Astrocyte (in vitro differentiated cells and primary cell): ENCODE results near the gene IMP4. TPM values are rescaled to one million over a fixed set of nuclear protein-coding genes. Genes with fewer than 3 reads are reported as not detected.

ENCODE experiments used
- DNase-seq: peaks from one replicate; pipeline ENCODE4 v3.0.0-alpha.2; 2010; ENCODE audit warnings: low read depth
- FAIRE-seq: peaks from 2 replicates; lab custom pipeline; 2011; peaks lifted over from hg19 to GRCh38; lab: Jason Lieb, UNC
- H2AFZ ChIP-seq: 2 replicates; pipeline ENCODE4 v1.6.0; 2012; ENCODE audit warnings: low read depth, low read length, inconsistent platforms
- H3K27ac ChIP-seq: 2 replicates; pipeline ENCODE4 v1.5.1; 2011; ENCODE audit warnings: low read depth, low read length, inconsistent platforms
- H3K27me3 ChIP-seq: 2 replicates; pipeline ENCODE4 v1.6.0; 2011; ENCODE audit warnings: low read length, inconsistent platforms; ENCODE audit not compliant: insufficient read depth
- H3K36me3 ChIP-seq: 2 replicates; pipeline ENCODE4 v1.5.1; 2011; ENCODE audit warnings: low read length, inconsistent platforms; ENCODE audit not compliant: insufficient read depth
- H3K4me1 ChIP-seq: 2 replicates; pipeline ENCODE4 v1.5.1; 2011; ENCODE audit warnings: low read length, inconsistent platforms; ENCODE audit not compliant: insufficient read depth
- H3K4me2 ChIP-seq: 2 replicates; pipeline ENCODE4 v1.6.0; 2012; ENCODE audit warnings: low read length, inconsistent platforms
- H3K4me3 ChIP-seq: 2 replicates; pipeline ENCODE4 v1.5.1; 2011; ENCODE audit warnings: low read depth, mild to moderate bottlenecking, low read length, inconsistent platforms; ENCODE audit not compliant: insufficient read depth
- H3K79me2 ChIP-seq: 2 replicates; pipeline ENCODE4 v1.6.0; 2012; ENCODE audit warnings: mild to moderate bottlenecking, low read length, inconsistent platforms; ENCODE audit not compliant: insufficient read depth
- H3K9ac ChIP-seq: 2 replicates; pipeline ENCODE4 v1.6.0; 2012; ENCODE audit warnings: mild to moderate bottlenecking, low read length, inconsistent platforms
- H3K9me3 ChIP-seq: 2 replicates; pipeline ENCODE4 v1.5.1; 2012; ENCODE audit warnings: low read depth, mild to moderate bottlenecking, low read length, inconsistent platforms; ENCODE audit not compliant: insufficient read depth
- H4K20me1 ChIP-seq: 2 replicates; pipeline ENCODE4 v1.6.0; 2012; ENCODE audit warnings: low read length, inconsistent platforms; ENCODE audit not compliant: insufficient read depth
- H3K27ac Mint-ChIP-seq: one replicate; pipeline ENCODE4 v1.8.0; 2021; ENCODE audit warnings: mild to moderate bottlenecking, mixed read lengths; ENCODE audit not compliant: unreplicated experiment
- H3K27me3 Mint-ChIP-seq: one replicate; pipeline ENCODE4 v1.8.0; 2021; ENCODE audit warnings: low read depth, mixed read lengths; ENCODE audit not compliant: unreplicated experiment
- H3K36me3 Mint-ChIP-seq: one replicate; pipeline ENCODE4 v1.8.0; 2021; ENCODE audit warnings: low read depth, mixed read lengths; ENCODE audit not compliant: unreplicated experiment
- H3K4me1 Mint-ChIP-seq: one replicate; pipeline ENCODE4 v1.8.0; 2021; ENCODE audit warnings: low read depth, mixed read lengths; ENCODE audit not compliant: unreplicated experiment
- H3K4me3 Mint-ChIP-seq: one replicate; pipeline ENCODE4 v1.8.0; 2021; ENCODE audit warnings: mild to moderate bottlenecking, moderate library complexity, mixed read lengths; ENCODE audit not compliant: unreplicated experiment
- H3K9me3 Mint-ChIP-seq: one replicate; pipeline ENCODE4 v1.8.0; 2021; ENCODE audit warnings: mild to moderate bottlenecking, mixed read lengths; ENCODE audit not compliant: unreplicated experiment
- CTCF ChIP-seq: IDR thresholded peaks from 2 replicates; pipeline ENCODE4 v1.5.1; 2011; ENCODE audit warnings: low read depth, mild to moderate bottlenecking, inconsistent platforms, low read length, moderate library complexity; ENCODE audit not compliant: insufficient read depth
- EZH2 ChIP-seq: IDR thresholded peaks from 2 replicates; pipeline ENCODE4 v1.6.1; 2012; ENCODE audit warnings: mild to moderate bottlenecking, low read length, inconsistent platforms; ENCODE audit not compliant: insufficient read depth
- total RNA-seq: library from RNA; stranded (reverse); gene quantifications from 2 replicates; pipeline ENCODE4 v1.2.1, GENCODE V29; 2021

Gene IMP4
- total RNA-seq, 1 donor from 2014 or later = 65.5 TPM

GRCh38 chr2:130375291-130376266, 32.9 kb downstream of the IMP4 start:
- Histone ChIP-seq H3K4me3 (no peak overlapping the region), H3K27me3 (no peaks in the 10 kb centered on the region), H3K4me1 (peaks cover 26% of the 10 kb centered on the region), H3K9ac (no peak overlapping the region), H4K20me1 (peaks cover 54% of the 10 kb centered on the region), H3K9me3 (no peaks in the 10 kb centered on the region), H3K4me2 (peak overlapping the region; percentile 71), H3K27ac (no peak overlapping the region), H3K36me3 (peaks cover 4% of the 10 kb centered on the region), H3K79me2 (peaks cover 71% of the 10 kb centered on the region), H2AFZ (no peak overlapping the region)
- Mint-ChIP-seq H3K36me3 (peaks cover 15% of the 10 kb centered on the region), H3K4me3 (peak overlapping the region; percentile 74), H3K27me3 (no peaks in the 10 kb centered on the region), H3K9me3 (no peaks in the 10 kb centered on the region), H3K27ac (no peak overlapping the region), H3K4me1 (peaks cover 26% of the 10 kb centered on the region)
- TF ChIP-seq CTCF (no peak), EZH2 (no peak)
- DNase-seq (no peak), FAIRE-seq (no peak)

DNA sequence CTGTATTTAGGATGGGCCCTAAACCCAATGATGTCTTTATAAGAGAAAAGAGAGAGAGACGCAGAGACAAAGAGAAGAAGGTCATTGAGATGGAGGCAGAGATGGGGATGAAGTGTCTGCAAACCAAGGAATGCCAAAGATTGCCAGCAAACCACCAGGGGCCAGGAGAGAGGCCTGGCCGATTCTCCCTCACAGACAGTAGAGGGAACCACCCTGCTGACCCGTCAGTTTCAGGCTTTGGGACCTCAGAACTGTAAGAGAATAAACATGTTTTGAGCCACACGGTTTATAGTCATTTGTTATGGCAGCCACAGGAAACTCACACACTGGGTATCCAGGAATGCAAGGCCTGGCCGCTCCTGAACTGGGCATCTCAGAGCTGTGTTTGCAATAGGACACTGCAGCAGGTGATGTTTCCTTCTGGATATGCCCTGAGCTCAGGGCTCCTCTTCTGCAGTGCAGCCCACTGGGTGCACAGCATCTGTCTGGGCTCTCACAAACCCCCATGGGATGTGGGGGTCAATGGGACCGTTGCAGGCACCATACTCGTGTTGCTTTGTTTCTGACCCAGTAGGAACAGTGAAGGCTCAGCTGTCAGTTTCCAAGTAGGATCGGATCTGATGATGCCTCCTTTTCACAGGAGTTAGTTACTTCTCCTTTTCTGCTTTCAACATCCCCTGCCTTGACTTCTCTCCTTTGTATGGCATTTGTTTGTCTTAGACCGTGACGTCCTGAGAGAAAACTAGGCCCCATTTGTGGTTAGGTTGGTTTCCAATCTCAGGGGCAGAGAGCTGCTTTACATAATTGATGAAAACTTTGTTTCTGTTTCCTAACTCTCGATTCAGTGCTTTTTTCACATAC, 34.0 kb downstream of the IMP4 start:
- DNase-seq (no peak), FAIRE-seq (no peak)
- Histone ChIP-seq H3K4me3 (no peak overlapping the region), H4K20me1 (peaks cover 64% of the 10 kb centered on the region), H3K4me2 (no peak overlapping the region), H3K9me3 (no peaks in the 10 kb centered on the region), H3K27ac (no peak overlapping the region), H3K9ac (no peak overlapping the region), H2AFZ (no peak overlapping the region), H3K27me3 (no peaks in the 10 kb centered on the region), H3K36me3 (peaks cover 4% of the 10 kb centered on the region), H3K4me1 (peaks cover 20% of the 10 kb centered on the region), H3K79me2 (peaks cover 74% of the 10 kb centered on the region)
- no peak for TF ChIP-seq EZH2
- TF ChIP-seq CTCF = no peak
- Mint-ChIP-seq H3K4me1 (peaks cover 25% of the 10 kb centered on the region), H3K27ac (no peak overlapping the region), H3K36me3 (peaks cover 8% of the 10 kb centered on the region), H3K27me3 (no peaks in the 10 kb centered on the region), H3K9me3 (no peaks in the 10 kb centered on the region), H3K4me3 (no peak overlapping the region)
